SK-N-SH (cell line): Measurements from ENCODE around the gene ENPEP.

ENCODE experiments used
- CTCF ChIP-seq: fragments of 200-600 bp; sonication (generic); IDR thresholded peaks from 2 replicates; pipeline ENCODE4 v1.6.1; 2017; ENCODE audit warnings: antibody characterized with exemption, mild to moderate bottlenecking, moderate library complexity
- EP300 ChIP-seq, 2 experiments: IDR thresholded peaks; 2 replicates each; pipeline versions ENCODE4 v1.4.0 to v1.6.1; 2012; ENCODE audit warnings: borderline replicate concordance in 1 of 2, low read depth in 1 of 2, low read length in 1 of 2
- EZH2phosphoT487 ChIP-seq: fragments of 200-600 bp; sonication (generic); IDR thresholded peaks from 2 replicates; pipeline ENCODE4 v1.6.1; 2017; ENCODE audit warnings: low read depth, mixed run types, mild to moderate bottlenecking, antibody characterized with exemption, moderate library complexity, borderline replicate concordance
- FOSL2 ChIP-seq: IDR thresholded peaks from 2 replicates; pipeline ENCODE4 v1.4.0; 2012; ENCODE audit warnings: low read depth, mild to moderate bottlenecking, moderate library complexity, borderline replicate concordance
- FOXJ3 ChIP-seq: sonication (generic); formaldehyde crosslinking; IDR thresholded peaks from 2 replicates; pipeline ENCODE4 v1.5.1; 2020; ENCODE audit warnings: mild to moderate bottlenecking, missing genetic modification reagents
- FOXM1 ChIP-seq: IDR thresholded peaks from 2 replicates; pipeline ENCODE4 v1.4.0; 2012; ENCODE audit warnings: low read depth, mild to moderate bottlenecking
- GATA2 ChIP-seq: sonication (generic); formaldehyde crosslinking; IDR thresholded peaks from 2 replicates; pipeline ENCODE4 v1.5.0; 2020; ENCODE audit warnings: mild to moderate bottlenecking, missing genetic modification reagents
- MAX ChIP-seq: IDR thresholded peaks from 2 replicates; pipeline ENCODE4 v1.4.0; 2012; ENCODE audit warnings: low read depth
- POLR2AphosphoS5 ChIP-seq: IDR thresholded peaks from 2 replicates; pipeline ENCODE4 v1.6.1; 2012; ENCODE audit warnings: low read depth, low read length
- RFX5 ChIP-seq: IDR thresholded peaks from 2 replicates; pipeline ENCODE4 v1.6.1; 2012; ENCODE audit warnings: mild to moderate bottlenecking, improper control_type of control experiment, low read length
- TCF12 ChIP-seq: IDR thresholded peaks from 2 replicates; pipeline ENCODE4 v1.4.0; 2012
- TEAD4 ChIP-seq: IDR thresholded peaks from 2 replicates; pipeline ENCODE4 v1.4.0; 2012; ENCODE audit warnings: mild to moderate bottlenecking, borderline replicate concordance; ENCODE audit not compliant: insufficient read depth
- USF1 ChIP-seq: IDR thresholded peaks from 2 replicates; pipeline ENCODE4 v1.4.0; 2012; ENCODE audit warnings: low read depth, borderline replicate concordance

GRCh38 chr4:110503270-110504083 lies 27.5 kb downstream of the ENPEP start:
- TF ChIP-seq EZH2phosphoT487 (no peak), FOXJ3 (CRISPR knock-in tag) (no peak), CTCF (no peak), EP300 (IDR thresholded peaks at IDR 0.05; ENCODE audit: borderline replicate concordance in 1 of 2, low read depth in 1 of 2, low read length in 1 of 2) (no peak), TEAD4 (no peak), FOXM1 (no peak), GATA2 (CRISPR knock-in tag) (no peak), FOSL2 (no peak), TCF12 (no peak), POLR2AphosphoS5 (no peak), RFX5 (no peak), USF1 (no peak), MAX (no peak)
